ENCODE results near the gene RMND5A. TPM values are rescaled to one million over a fixed set of nuclear protein-coding genes. Genes with fewer than 3 reads are reported as not detected.

RMND5A gene
- total and polyA plus RNA-seq, 9 donors: 26.5 to 41.3 (median 32.9) TPM

DNA sequence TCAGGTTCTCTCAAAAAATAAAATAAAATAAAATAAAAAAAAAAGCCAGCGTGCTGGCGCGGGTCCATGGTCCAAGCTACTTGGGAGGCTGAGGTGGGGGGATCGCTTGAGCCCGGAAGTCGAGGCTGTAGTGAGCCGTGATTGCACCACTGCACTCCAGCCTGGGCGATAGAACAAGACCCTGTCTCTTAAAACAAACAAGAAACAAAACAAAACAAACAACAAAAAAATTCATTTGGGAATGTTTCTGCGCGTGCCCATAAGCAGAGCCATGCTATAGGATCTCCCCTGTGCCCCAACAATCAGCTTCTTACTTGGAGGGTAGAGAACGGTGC lies 87.0 kb downstream of the RMND5A start:
- DNase-seq: peak; percentile 21
- H3K27me3 ChIP-seq (ENCODE audit: control insufficient read depth, insufficient read depth, low read length): peaks cover 35% of the 10 kb centered on the region
- H3K4me3 ChIP-seq (ENCODE audit: low read length): peak overlapping the region; percentile 45
- no peaks in the 10 kb centered on the region for H3K36me3 ChIP-seq (ENCODE audit: control insufficient read depth, insufficient read depth, low read length)
- H3K27ac ChIP-seq (ENCODE audit: low read length): no peak overlapping the region
- peaks cover 19% of the 10 kb centered on the region for H3K4me1 ChIP-seq (ENCODE audit: control insufficient read depth, insufficient read depth, low read length)
- WGBS (ENCODE audit: insufficient coverage): 0% methylated on average over 1 of the region's 11 CpGs
- H3K9me3 ChIP-seq (replicated peaks; ENCODE audit: control insufficient read depth, low read depth, low read length): no peaks in the 10 kb centered on the region

GRCh38 chr2:86807468-86808275 lies 87.6 kb downstream of the RMND5A start:
- Histone ChIP-seq H3K9me3 (replicated peaks; ENCODE audit: control insufficient read depth, low read depth, low read length) (no peaks in the 10 kb centered on the region), H3K4me1 (ENCODE audit: control insufficient read depth, insufficient read depth, low read length) (peaks cover 19% of the 10 kb centered on the region), H3K36me3 (ENCODE audit: control insufficient read depth, insufficient read depth, low read length) (no peaks in the 10 kb centered on the region), H3K27ac (ENCODE audit: low read length) (no peak overlapping the region), H3K27me3 (ENCODE audit: control insufficient read depth, insufficient read depth, low read length) (peaks cover 35% of the 10 kb centered on the region), H3K4me3 (ENCODE audit: low read length) (peak overlapping the region; percentile 45)
- under 1% methylated on average over 40 of the region's 51 CpGs for WGBS (ENCODE audit: insufficient coverage)
- peak; percentile 59 for DNase-seq

GRCh38 chr2:86808315-86809161 lies 88.4 kb downstream of the RMND5A start:
- Histone ChIP-seq H3K36me3 (ENCODE audit: control insufficient read depth, insufficient read depth, low read length) (no peaks in the 10 kb centered on the region), H3K4me3 (ENCODE audit: low read length) (peak overlapping the region; percentile 45), H3K9me3 (replicated peaks; ENCODE audit: control insufficient read depth, low read depth, low read length) (no peaks in the 10 kb centered on the region), H3K27me3 (ENCODE audit: control insufficient read depth, insufficient read depth, low read length) (peaks cover 35% of the 10 kb centered on the region), H3K27ac (ENCODE audit: low read length) (no peak overlapping the region), H3K4me1 (ENCODE audit: control insufficient read depth, insufficient read depth, low read length) (peaks cover 19% of the 10 kb centered on the region)
- WGBS (ENCODE audit: insufficient coverage): 9% methylated on average over 25 of the region's 36 CpGs
- DNase-seq: peak; percentile 87

- no peak for DNase-seq
- Histone ChIP-seq H3K9me3 (replicated peaks; ENCODE audit: control insufficient read depth, low read depth, low read length) (no peaks in the 10 kb centered on the region), H3K4me1 (ENCODE audit: control insufficient read depth, insufficient read depth, low read length) (peaks cover 19% of the 10 kb centered on the region), H3K36me3 (ENCODE audit: control insufficient read depth, insufficient read depth, low read length) (no peaks in the 10 kb centered on the region), H3K27ac (ENCODE audit: low read length) (no peak overlapping the region), H3K27me3 (ENCODE audit: control insufficient read depth, insufficient read depth, low read length) (peaks cover 35% of the 10 kb centered on the region), H3K4me3 (ENCODE audit: low read length) (no peak overlapping the region)
- 12% methylated on average over 32 of the region's 43 CpGs for WGBS (ENCODE audit: insufficient coverage)
Observed at GRCh38 chr2:86809481-86810121, 89.5 kb downstream of the RMND5A start.

GRCh38 chr2:86815611-86816010 lies 95.5 kb downstream of the RMND5A start:
- Histone ChIP-seq H3K9me3 (replicated peaks; ENCODE audit: control insufficient read depth, low read depth, low read length) (no peaks in the 10 kb centered on the region), H3K36me3 (ENCODE audit: control insufficient read depth, insufficient read depth, low read length) (no peaks in the 10 kb centered on the region), H3K27me3 (ENCODE audit: control insufficient read depth, insufficient read depth, low read length) (peaks cover 2% of the 10 kb centered on the region), H3K4me3 (ENCODE audit: low read length) (no peak overlapping the region), H3K4me1 (ENCODE audit: control insufficient read depth, insufficient read depth, low read length) (no peaks in the 10 kb centered on the region), H3K27ac (ENCODE audit: low read length) (no peak overlapping the region)
- WGBS (ENCODE audit: insufficient coverage): no CpG with 5 or more reads among the region's 1 CpG
- DNase-seq: no peak

GRCh38 chr2:86818114-86818801 lies 98.2 kb downstream of the RMND5A start:
- no CpG with 5 or more reads among the region's 4 CpGs for WGBS (ENCODE audit: insufficient coverage)
- Histone ChIP-seq H3K27me3 (ENCODE audit: control insufficient read depth, insufficient read depth, low read length) (no peaks in the 10 kb centered on the region), H3K9me3 (replicated peaks; ENCODE audit: control insufficient read depth, low read depth, low read length) (no peaks in the 10 kb centered on the region), H3K4me1 (ENCODE audit: control insufficient read depth, insufficient read depth, low read length) (no peaks in the 10 kb centered on the region), H3K36me3 (ENCODE audit: control insufficient read depth, insufficient read depth, low read length) (no peaks in the 10 kb centered on the region), H3K4me3 (ENCODE audit: low read length) (no peak overlapping the region), H3K27ac (ENCODE audit: low read length) (no peak overlapping the region)
- DNase-seq: no peak

- Histone ChIP-seq H3K27ac (ENCODE audit: low read length) (no peak overlapping the region), H3K27me3 (ENCODE audit: control insufficient read depth, insufficient read depth, low read length) (no peaks in the 10 kb centered on the region), H3K9me3 (replicated peaks; ENCODE audit: control insufficient read depth, low read depth, low read length) (no peaks in the 10 kb centered on the region), H3K4me3 (ENCODE audit: low read length) (no peak overlapping the region), H3K36me3 (ENCODE audit: control insufficient read depth, insufficient read depth, low read length) (no peaks in the 10 kb centered on the region), H3K4me1 (ENCODE audit: control insufficient read depth, insufficient read depth, low read length) (no peaks in the 10 kb centered on the region)
- DNase-seq: no peak
- no CpG with 5 or more reads among the region's 2 CpGs for WGBS (ENCODE audit: insufficient coverage)
Observed at GRCh38 chr2:86818957-86819356, 98.9 kb downstream of the RMND5A start.

DNA sequence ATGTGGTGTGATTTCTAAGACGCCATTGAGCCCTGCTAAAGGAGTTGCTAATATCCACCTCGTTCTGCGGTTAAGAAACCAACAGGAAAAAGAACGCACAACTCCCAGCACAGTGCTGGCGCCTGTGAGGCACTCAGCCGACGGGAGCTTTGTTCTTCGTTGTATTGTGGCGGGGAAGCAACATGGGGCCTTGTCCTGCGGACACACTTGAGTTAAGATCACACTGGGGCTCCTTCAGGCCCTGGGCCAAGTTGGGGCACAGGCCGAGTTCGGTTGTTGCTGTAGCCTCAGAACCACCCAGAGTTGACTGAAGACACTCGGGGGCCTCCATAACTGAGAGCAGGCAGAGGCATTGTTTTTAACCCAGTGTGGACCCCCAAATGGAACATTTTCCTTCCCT lies 101.2 kb downstream of the RMND5A start:
- DNase-seq: no peak
- 91% methylated on average over 13 of the region's 13 CpGs for WGBS (ENCODE audit: insufficient coverage)
- no peaks in the 10 kb centered on the region for H3K9me3 ChIP-seq (replicated peaks; ENCODE audit: control insufficient read depth, low read depth, low read length)
- H3K27ac ChIP-seq (ENCODE audit: low read length): no peak overlapping the region
- no peaks in the 10 kb centered on the region for H3K4me1 ChIP-seq (ENCODE audit: control insufficient read depth, insufficient read depth, low read length)
- no peaks in the 10 kb centered on the region for H3K36me3 ChIP-seq (ENCODE audit: control insufficient read depth, insufficient read depth, low read length)
- H3K4me3 ChIP-seq (ENCODE audit: low read length): no peak overlapping the region
- H3K27me3 ChIP-seq (ENCODE audit: control insufficient read depth, insufficient read depth, low read length): no peaks in the 10 kb centered on the region

DNA sequence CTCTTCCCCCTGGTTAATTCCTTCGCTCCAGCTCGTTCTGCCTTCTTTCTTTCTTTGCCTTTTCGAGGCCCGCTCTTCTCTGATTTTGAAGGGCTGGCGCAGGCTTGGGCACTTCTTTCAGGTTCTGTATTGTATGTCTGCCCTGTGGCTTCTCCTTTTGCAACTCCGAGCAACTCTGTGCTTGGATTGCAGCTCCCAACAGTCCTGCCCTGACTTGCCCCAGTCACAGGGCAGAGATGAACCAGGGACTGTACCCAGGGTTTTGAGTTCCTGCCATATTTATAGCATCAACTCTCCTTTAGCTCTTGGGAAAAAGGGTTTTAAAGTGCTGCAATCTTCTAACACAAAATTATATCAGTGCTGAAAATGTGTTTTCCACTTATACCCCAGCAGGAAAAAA lies 101.8 kb downstream of the RMND5A start:
- Histone ChIP-seq H3K4me3 (ENCODE audit: low read length) (no peak overlapping the region), H3K36me3 (ENCODE audit: control insufficient read depth, insufficient read depth, low read length) (no peaks in the 10 kb centered on the region), H3K27me3 (ENCODE audit: control insufficient read depth, insufficient read depth, low read length) (peaks cover 2% of the 10 kb centered on the region), H3K27ac (ENCODE audit: low read length) (no peak overlapping the region), H3K4me1 (ENCODE audit: control insufficient read depth, insufficient read depth, low read length) (no peaks in the 10 kb centered on the region), H3K9me3 (replicated peaks; ENCODE audit: control insufficient read depth, low read depth, low read length) (no peaks in the 10 kb centered on the region)
- 87% methylated on average over 6 of the region's 6 CpGs for WGBS (ENCODE audit: insufficient coverage)
- DNase-seq: no peak

Data from muscle of leg (tissue), 11 donors.